KMS-11 (cell line): ENCODE results near the gene ILF2.
"Not testable (repeated sequence)": the region's sequence is repeated elsewhere in the genome, so short reads cannot be mapped to it uniquely, and the experiment has no call there.

ENCODE experiments used
- H2AFZ ChIP-seq: fragments of 200-600 bp; sonication (generic); 2 replicates; pipeline ENCODE4 v1.6.1; 2016; ENCODE audit warnings: antibody characterized with exemption, mixed run types, low read depth
- H3K27ac ChIP-seq: fragments of 200-600 bp; sonication (generic); 2 replicates; pipeline ENCODE4 v1.6.1; 2016; ENCODE audit warnings: mild to moderate bottlenecking, mixed run types
- H3K27me3 ChIP-seq: fragments of 200-600 bp; sonication (generic); 2 replicates; pipeline ENCODE4 v1.6.1; 2017; ENCODE audit warnings: mild to moderate bottlenecking, low read depth, mixed run types, moderate library complexity; ENCODE audit not compliant: insufficient read depth
- H3K36me3 ChIP-seq: fragments of 200-600 bp; sonication (generic); 2 replicates; pipeline ENCODE4 v1.6.1; 2017; ENCODE audit warnings: mild to moderate bottlenecking, mixed run types; ENCODE audit not compliant: insufficient read depth
- H3K4me1 ChIP-seq: fragments of 200-600 bp; sonication (generic); 2 replicates; pipeline ENCODE4 v1.6.1; 2016; ENCODE audit warnings: mild to moderate bottlenecking, low read depth, mixed run types; ENCODE audit not compliant: poor library complexity, severe bottlenecking
- H3K4me2 ChIP-seq: fragments of 200-600 bp; sonication (generic); 2 replicates; pipeline ENCODE4 v1.7.0; 2016; ENCODE audit warnings: mild to moderate bottlenecking, mixed run types
- H3K4me3 ChIP-seq: fragments of 200-600 bp; sonication (generic); IDR thresholded peaks from 2 replicates; pipeline ENCODE4 v1.6.1; 2017; ENCODE audit warnings: low read depth, low read length, mixed read lengths; ENCODE audit not compliant: insufficient read depth
- H3K79me2 ChIP-seq: fragments of 200-600 bp; sonication (generic); 2 replicates; pipeline ENCODE4 v1.6.1; 2016; ENCODE audit warnings: low read depth, mixed run types; ENCODE audit not compliant: insufficient read depth
- H3K9ac ChIP-seq: fragments of 200-600 bp; sonication (generic); 2 replicates; pipeline ENCODE4 v1.6.1; 2016; ENCODE audit warnings: mild to moderate bottlenecking, mixed run types
- H4K20me1 ChIP-seq: fragments of 200-600 bp; sonication (generic); 2 replicates; pipeline ENCODE4 v1.6.1; 2016; ENCODE audit warnings: mild to moderate bottlenecking, mixed run types; ENCODE audit not compliant: insufficient read depth
- TF ChIP-seq, protein P1 (sequence below): fragments of 200-600 bp; sonication (generic); conservative IDR thresholded peaks from 2 replicates; pipeline ENCODE4 v1.6.1; 2017; ENCODE audit warnings: low read depth, mild to moderate bottlenecking, antibody characterized with exemption, low read length, moderate library complexity, mixed read lengths

The ILF2 gene

DNA sequence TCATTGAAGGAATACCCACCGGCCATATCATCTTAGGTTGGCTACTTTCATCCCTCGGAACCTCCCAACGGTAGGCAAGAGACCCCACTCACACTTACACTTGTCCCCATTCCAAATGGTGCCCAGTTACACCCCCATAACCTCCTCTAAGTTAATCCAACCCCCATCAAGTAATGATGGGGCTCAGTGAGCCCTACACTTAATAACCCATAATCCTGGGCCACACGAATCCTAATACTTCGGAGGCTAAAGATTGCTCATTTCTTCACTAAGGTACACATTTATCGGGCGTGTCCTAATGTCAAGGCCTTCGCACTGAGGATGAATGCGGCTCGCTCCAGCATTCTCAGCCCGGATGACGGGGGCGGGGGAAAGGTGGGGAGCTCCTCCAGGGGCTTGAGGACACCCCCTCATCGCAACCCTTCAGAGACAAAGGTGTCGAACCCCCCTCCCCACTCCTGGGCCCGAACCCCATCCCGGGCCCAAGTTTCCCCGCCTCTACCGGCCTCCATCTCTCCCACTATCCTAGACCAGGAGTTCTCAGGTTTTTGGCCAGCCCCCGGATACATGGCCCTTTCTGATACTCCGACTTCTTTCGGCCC, 435 bp downstream of the ILF2 start:
- Histone ChIP-seq H2AFZ (peak overlapping the region; percentile 38), H3K27me3 (no peaks in the 10 kb centered on the region), H3K36me3 (peaks cover 43% of the 10 kb centered on the region), H3K4me1 (peaks cover 47% of the 10 kb centered on the region), H4K20me1 (no peaks in the 10 kb centered on the region), H3K4me3 (peak overlapping the region; percentile 99), H3K27ac (peak overlapping the region; percentile 57), H3K4me2 (peak overlapping the region; percentile 79), H3K79me2 (peaks cover 48% of the 10 kb centered on the region), H3K9ac (peak overlapping the region; percentile 81)
- TF ChIP-seq, protein P1, sequence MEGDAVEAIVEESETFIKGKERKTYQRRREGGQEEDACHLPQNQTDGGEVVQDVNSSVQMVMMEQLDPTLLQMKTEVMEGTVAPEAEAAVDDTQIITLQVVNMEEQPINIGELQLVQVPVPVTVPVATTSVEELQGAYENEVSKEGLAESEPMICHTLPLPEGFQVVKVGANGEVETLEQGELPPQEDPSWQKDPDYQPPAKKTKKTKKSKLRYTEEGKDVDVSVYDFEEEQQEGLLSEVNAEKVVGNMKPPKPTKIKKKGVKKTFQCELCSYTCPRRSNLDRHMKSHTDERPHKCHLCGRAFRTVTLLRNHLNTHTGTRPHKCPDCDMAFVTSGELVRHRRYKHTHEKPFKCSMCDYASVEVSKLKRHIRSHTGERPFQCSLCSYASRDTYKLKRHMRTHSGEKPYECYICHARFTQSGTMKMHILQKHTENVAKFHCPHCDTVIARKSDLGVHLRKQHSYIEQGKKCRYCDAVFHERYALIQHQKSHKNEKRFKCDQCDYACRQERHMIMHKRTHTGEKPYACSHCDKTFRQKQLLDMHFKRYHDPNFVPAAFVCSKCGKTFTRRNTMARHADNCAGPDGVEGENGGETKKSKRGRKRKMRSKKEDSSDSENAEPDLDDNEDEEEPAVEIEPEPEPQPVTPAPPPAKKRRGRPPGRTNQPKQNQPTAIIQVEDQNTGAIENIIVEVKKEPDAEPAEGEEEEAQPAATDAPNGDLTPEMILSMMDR: no peak

DNA sequence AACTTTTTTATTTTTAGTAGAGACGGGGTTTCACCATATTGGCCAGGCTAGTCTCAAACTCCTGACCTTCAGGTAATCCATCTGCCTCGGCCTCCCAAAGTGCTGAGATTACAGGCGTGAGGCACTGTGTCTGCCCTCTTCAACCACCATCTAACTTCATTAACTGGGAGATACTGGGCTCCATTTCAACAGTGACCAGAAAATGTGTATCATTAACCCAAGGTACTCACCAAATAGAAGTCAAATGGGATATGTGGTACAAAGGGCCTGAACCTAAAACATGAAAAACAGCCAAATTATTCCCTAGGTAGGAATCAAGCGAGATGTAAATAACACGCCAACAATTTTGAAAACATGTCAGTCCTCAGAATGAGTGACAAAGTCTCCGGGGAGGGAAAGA, 1.2 kb downstream of the ILF2 start:
- H3K79me2 ChIP-seq: peaks cover 55% of the 10 kb centered on the region
- peaks cover 50% of the 10 kb centered on the region for H3K36me3 ChIP-seq
- H3K4me3 ChIP-seq: peak overlapping the region; percentile 99
- H4K20me1 ChIP-seq: no peaks in the 10 kb centered on the region
- no peaks in the 10 kb centered on the region for H3K27me3 ChIP-seq
- TF ChIP-seq, protein P1: no peak
- H3K4me1 ChIP-seq: peaks cover 53% of the 10 kb centered on the region
- no peak overlapping the region; the same call in 1 of the 2 replicates for H3K27ac ChIP-seq
- H2AFZ ChIP-seq: no peak overlapping the region
- peak overlapping the region; percentile 79 for H3K4me2 ChIP-seq
- peak overlapping the region; percentile 81; the same call in 1 of the 2 replicates for H3K9ac ChIP-seq

DNA sequence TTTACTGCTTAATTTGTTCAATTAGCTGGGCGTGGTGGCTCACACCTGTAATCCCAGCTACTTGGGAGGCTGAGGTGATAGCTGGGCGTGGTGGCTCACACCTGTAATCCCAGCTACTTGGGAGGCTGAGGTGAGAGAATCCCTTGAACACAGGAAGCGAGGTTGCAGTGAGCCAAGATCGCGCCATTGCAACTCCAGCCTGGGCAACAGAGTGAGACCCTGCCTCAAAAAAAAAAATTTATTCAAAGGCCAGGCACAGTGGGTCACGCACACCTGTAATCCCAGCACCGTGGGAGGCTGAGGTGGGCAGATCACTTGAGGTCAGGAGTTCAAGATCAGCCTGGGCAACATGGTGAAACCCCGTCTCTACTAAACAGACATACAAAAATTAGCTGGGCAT, 2.1 kb downstream of the ILF2 start:
- not testable (repeated sequence) for H4K20me1 ChIP-seq, H3K4me3 ChIP-seq, H3K27ac ChIP-seq, H3K9ac ChIP-seq, H2AFZ ChIP-seq, H3K27me3 ChIP-seq
- peak overlapping the region; percentile 79; the same call in 1 of the 2 replicates for H3K4me2 ChIP-seq
- TF ChIP-seq, protein P1: 0 out of 2 replicates have a peak, but pooled peaks have one; percentile 16
- peaks cover 59% of the 10 kb centered on the region for H3K36me3 ChIP-seq
- H3K79me2 ChIP-seq: peaks cover 63% of the 10 kb centered on the region
- peaks cover 53% of the 10 kb centered on the region for H3K4me1 ChIP-seq

DNA sequence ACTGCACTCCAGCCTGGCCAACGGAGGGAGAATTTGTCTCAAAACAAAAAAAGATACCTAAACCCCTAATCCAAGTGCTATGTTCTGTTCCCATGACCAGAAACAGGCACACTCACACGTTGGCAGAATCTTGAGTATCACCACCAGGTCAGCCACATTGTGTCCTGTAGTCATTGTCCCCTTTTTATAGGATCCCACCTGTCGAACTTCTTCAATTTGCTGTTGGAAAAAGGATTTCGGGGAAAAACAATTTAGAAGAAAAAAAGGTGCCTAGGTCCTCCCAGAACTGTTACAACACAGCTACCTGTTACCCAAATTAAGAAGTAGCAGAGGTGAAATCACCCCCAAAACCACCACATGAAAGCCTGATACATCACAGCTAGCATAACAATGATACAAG, 3.4 kb downstream of the ILF2 start:
- H3K4me1 ChIP-seq: peaks cover 49% of the 10 kb centered on the region
- no peaks in the 10 kb centered on the region for H3K27me3 ChIP-seq
- no peak overlapping the region for H2AFZ ChIP-seq
- H3K9ac ChIP-seq: no peak overlapping the region
- H3K4me3 ChIP-seq: no peak overlapping the region
- no peak overlapping the region for H3K27ac ChIP-seq
- peaks cover 72% of the 10 kb centered on the region for H3K36me3 ChIP-seq
- H3K79me2 ChIP-seq: peaks cover 63% of the 10 kb centered on the region
- TF ChIP-seq, protein P1: no peak
- 0 out of 2 replicates have a peak overlapping the region, but pooled peaks have one; percentile 79 for H3K4me2 ChIP-seq
- H4K20me1 ChIP-seq: no peaks in the 10 kb centered on the region
